ENCODE results near the gene KCNK6.

The KCNK6 gene

DNA sequence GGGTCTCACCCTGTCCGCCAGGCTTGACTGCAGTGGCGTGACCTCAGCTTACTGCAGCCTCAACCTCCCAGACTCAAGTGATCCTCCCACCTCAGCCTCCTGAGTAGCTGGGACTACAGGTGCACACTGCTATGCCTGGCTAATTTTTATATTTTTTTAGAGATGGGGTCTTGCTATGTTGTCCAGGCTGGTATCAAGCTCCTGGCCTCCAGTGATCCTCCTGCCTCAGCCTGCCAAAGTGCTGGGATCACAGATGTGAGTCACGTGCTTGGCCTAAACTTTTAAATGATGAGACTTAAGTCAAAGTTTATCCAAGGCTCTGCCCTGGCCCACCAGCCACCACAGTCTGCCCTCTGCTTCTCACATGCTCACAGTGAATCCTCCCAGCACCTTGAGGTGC, 13.4 kb upstream of the KCNK6 start:
- TF ChIP-seq, protein P1, sequence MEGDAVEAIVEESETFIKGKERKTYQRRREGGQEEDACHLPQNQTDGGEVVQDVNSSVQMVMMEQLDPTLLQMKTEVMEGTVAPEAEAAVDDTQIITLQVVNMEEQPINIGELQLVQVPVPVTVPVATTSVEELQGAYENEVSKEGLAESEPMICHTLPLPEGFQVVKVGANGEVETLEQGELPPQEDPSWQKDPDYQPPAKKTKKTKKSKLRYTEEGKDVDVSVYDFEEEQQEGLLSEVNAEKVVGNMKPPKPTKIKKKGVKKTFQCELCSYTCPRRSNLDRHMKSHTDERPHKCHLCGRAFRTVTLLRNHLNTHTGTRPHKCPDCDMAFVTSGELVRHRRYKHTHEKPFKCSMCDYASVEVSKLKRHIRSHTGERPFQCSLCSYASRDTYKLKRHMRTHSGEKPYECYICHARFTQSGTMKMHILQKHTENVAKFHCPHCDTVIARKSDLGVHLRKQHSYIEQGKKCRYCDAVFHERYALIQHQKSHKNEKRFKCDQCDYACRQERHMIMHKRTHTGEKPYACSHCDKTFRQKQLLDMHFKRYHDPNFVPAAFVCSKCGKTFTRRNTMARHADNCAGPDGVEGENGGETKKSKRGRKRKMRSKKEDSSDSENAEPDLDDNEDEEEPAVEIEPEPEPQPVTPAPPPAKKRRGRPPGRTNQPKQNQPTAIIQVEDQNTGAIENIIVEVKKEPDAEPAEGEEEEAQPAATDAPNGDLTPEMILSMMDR (IDR thresholded peaks at IDR 0.05; ENCODE audit: borderline replicate concordance, control extremely low read depth, extremely low read depth, insufficient read depth, missing control alignments): no peak

GRCh38 chr19:38307076-38307475, 12.6 kb upstream of the KCNK6 start:
- TF ChIP-seq, protein P1 (IDR thresholded peaks at IDR 0.05; ENCODE audit: borderline replicate concordance, control extremely low read depth, extremely low read depth, insufficient read depth, missing control alignments): no peak
- DNase-seq (ENCODE audit: low spot score): no peak
- in situ Hi-C loops (cut with MboI; ENCODE audit: low sequenced_read_pairs, unreplicated experiment): no loop called here

More for the DNA sequence above, 13.4 kb upstream of the KCNK6 start:
- in situ Hi-C loops (cut with MboI; ENCODE audit: low sequenced_read_pairs, unreplicated experiment): no loop called here
- DNase-seq (ENCODE audit: low spot score): no peak

DNA sequence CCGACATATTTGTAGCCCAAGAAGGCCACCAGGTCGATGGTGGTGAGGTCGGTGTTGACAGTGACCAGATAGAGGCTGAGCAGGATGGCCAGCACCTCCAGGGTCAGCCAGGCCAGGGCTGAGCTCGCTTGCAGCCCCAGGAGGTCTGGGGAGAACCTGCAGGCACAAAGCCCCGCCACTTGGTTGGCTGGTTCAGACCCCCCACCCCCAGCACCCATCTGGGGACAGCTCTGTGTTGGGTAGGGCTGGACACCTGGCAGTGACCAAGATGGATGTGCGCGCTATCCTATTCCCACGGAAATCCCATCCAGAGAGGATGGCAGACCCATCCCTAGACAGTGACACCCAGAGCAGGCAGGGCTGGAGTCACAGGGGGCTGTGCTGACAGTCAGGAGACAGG, 12.0 kb upstream of the KCNK6 start:
- in situ Hi-C loops (cut with MboI; ENCODE audit: low sequenced_read_pairs, unreplicated experiment): no loop called here
- DNase-seq (ENCODE audit: low spot score): no peak
- TF ChIP-seq, protein P1 (IDR thresholded peaks at IDR 0.05; ENCODE audit: borderline replicate concordance, control extremely low read depth, extremely low read depth, insufficient read depth, missing control alignments): no peak

DNA sequence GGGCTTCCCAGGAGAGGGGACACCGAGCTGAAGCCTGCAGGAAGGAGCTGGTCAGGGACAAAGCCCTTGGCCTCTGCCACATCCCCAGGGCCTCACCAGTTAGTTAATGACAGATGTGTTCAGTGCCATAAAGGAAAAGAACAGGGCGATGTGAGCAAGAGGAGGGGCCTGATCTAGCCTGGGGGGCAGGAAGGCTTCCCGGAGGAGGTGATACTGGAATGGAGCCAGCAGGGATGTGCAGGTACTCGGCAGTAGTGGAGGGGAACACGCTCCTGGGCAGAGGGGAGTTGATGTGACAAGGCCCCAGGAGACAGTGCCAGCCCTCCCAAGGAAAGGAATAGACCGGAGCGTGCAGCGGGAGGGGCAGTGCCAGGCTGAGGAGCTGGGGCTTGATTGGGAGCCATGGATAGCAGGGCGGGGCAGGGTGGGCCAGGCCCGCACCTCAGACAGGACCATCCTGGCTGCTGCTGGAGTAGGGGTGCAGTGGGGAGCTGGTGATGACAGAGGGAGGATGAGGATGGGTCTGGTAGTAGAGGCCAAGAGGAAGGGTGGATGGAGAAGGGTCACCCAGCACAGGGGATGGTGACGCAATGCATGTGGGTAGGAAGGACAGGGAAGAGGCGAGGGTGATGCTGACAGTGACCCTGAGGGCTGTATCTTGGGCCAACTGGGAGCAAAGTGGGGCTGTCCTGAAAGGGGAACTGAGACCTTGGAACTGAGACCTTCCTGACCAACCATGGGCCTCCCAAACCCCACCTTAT, 11.5 kb upstream of the KCNK6 start:
- in situ Hi-C loops (cut with MboI; ENCODE audit: low sequenced_read_pairs, unreplicated experiment): no loop called here
- no peak for DNase-seq (ENCODE audit: low spot score)
- TF ChIP-seq, protein P1 (IDR thresholded peaks at IDR 0.05; ENCODE audit: borderline replicate concordance, control extremely low read depth, extremely low read depth, insufficient read depth, missing control alignments): no peak

DNA sequence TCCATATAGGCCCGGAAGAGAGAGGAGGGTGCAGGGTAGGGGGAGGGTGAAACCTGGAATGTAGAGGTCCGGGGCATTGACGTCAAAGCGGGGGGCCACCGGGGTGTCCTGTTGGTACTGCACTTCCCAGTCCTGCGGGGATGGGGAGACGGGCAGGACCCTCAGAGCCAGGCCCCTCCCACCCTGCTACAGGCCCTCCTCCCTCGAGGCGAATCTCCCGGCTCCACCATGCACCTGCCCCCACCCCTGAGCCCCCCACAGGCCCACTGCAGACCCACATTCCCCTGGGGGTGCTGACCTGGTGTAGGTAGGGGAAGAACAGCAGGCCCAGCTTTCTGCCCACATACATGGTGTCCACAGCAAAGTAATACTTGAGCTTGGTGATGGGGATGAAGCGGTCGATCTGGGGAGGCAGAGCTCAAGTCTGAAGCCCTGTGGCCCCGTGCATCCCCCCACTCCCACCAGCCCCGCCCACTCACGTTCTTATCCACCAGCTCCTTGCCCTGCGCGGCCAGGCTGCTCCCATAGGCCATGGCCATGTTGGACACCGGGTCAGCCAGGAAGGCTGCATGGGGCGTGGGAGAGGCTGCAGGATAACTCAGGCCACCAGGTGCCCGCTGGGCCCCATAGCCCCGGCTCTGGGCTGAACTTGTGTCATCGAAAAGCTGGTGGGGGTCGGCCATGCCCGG, 10.6 kb upstream of the KCNK6 start:
- no peak for DNase-seq (ENCODE audit: low spot score)
- TF ChIP-seq, protein P1 (IDR thresholded peaks at IDR 0.05; ENCODE audit: borderline replicate concordance, control extremely low read depth, extremely low read depth, insufficient read depth, missing control alignments): no peak
- in situ Hi-C loops (cut with MboI; ENCODE audit: low sequenced_read_pairs, unreplicated experiment): no loop called here

DNA sequence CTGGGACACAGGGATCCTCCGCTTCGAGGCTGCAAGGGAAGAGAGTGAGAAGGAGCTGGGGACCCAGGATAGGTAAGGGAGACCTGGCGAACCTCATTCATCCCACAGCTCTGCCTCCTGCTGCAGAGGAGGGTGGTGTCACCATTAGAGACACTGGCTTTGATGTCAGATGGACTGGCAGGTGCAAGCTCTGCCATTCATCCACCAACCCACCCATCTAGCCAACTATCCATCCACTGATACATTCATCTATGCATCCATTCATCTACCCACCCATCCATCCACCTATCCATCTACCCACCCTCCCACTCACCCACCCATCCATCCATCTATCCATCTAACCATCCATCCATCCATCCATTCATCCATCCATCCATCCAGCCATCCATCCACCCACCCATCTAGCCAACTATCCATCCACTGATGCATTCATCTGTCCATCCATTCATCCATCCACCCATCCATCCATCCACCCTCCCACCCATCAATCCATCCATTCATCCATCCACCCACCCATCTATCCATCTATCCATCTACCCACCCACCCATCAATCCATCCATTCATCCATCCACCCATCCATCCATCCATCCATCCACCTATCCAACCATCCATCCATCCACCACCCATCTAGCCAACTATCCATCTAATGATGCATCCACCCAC, 9.9 kb upstream of the KCNK6 start:
- no peak for DNase-seq (ENCODE audit: low spot score)
- in situ Hi-C loops (cut with MboI; ENCODE audit: low sequenced_read_pairs, unreplicated experiment): no loop called here
- TF ChIP-seq, protein P1 (IDR thresholded peaks at IDR 0.05; ENCODE audit: borderline replicate concordance, control extremely low read depth, extremely low read depth, insufficient read depth, missing control alignments): no peak

Data from GM13976 (cell line).